Putamen (tissue), 1 donor: Measurements from ENCODE around the gene PIEZO2.

Experiments used
- DNase-seq: peaks from one replicate; pipeline ENCODE4 v3.0.0-alpha.2; 2016; ENCODE audit warnings: low spot score

Gene PIEZO2

GRCh38 chr18:10791169-10791831, 358.1 kb downstream of the PIEZO2 start:
- no peak for DNase-seq

DNA sequence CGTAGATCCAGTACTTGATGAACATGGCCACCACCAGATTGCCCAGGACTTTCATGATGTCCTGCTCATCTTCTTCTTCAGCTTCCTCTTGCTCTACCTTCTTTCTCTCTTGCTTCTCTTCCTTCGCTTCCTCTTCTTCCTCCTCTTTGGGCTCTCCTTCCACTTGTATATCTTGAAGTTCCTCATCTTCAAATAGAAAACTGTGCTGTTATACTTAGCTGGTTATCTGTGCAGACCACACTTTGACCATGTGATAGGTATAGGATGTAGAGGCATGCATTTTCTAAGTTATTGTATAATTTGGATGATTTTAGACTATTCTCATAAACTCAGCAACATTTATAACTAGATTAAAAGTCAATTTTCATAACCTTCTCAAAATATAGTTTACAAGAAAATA, 360.2 kb downstream of the PIEZO2 start:
- no peak for DNase-seq

- peak; percentile 65 for DNase-seq
Measured at GRCh38 chr18:10787293-10787901, 362.0 kb downstream of the PIEZO2 start.

DNA sequence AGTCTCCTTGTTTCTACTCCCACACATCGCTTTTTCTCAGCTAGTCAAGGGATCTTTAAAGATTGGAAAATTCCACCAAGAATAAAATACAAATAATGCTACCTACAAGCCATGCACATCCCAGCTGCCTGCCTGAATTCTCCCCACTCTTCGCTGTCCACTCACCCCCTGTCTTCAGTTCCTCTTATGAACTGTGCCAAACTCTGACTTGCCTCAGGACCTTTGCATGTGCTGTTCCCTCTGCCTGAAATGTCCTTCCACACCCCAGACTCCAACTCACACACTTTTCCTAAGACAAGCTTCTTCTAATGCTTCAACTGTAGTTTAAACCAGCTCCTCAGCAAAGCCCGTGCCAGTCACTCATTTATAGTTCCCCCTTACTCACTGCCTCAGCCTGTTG, 363.6 kb downstream of the PIEZO2 start:
- no peak for DNase-seq

- DNase-seq, result no peak
Measured at GRCh38 chr18:10784596-10785202, 364.7 kb downstream of the PIEZO2 start.

DNA sequence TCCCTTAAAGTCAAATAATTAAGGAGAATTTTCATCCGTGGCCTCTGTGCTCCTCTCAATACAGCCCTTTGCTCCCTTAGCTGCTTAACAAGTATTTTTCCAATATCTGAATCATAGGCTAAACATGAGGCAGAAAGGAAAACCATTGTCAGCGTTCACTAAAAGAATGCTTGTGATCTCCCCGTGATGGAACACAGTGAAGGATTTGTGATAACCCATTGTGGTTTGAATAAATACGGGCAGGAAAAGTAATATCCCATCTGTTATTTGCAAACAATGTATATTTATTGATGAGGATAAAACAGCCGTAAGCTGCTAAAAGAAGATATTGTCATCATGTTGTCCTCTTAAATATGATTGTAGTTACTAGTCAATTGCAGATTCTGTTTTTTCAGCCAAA, 365.4 kb downstream of the PIEZO2 start:
- peak; percentile 27 for DNase-seq

DNA sequence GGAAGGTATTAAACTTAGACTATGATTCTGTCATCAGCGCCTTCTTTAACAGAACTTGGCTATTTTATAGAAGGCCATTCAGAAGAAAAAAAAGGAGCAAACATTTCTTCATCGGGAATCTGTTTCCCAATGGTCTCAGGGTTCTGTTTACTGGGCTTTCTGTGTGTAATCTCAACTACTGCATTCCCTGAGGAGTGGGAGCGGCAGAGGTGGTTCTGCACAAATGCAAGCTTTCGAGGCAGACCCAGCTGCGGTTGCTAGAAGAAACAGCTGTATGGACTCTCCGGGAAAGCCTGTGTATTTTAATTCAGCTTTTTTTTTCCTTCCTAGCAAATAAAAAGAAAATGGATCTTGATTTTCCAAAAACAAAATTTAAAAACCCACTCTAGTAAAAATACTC, 372.9 kb downstream of the PIEZO2 start:
- no peak for DNase-seq

DNA sequence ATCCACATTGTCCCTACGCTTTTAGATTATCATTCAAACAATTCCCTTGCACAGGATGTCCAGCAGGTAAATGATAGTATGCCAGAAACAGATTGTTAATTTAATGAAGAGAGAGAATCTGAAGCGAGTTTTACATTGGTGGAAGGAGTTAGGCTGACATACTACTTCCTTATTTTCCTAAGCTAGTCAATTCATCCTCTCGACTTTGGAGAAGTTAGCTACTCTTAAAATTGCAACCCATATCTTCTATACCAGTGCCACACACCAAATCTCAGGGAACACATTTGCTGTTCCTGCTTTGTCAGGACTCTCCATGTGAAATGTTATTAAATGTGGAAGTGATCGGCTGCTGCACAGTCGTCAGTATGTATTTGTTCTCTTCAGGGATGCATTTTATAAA, 374.3 kb downstream of the PIEZO2 start:
- DNase-seq, result no peak

DNA sequence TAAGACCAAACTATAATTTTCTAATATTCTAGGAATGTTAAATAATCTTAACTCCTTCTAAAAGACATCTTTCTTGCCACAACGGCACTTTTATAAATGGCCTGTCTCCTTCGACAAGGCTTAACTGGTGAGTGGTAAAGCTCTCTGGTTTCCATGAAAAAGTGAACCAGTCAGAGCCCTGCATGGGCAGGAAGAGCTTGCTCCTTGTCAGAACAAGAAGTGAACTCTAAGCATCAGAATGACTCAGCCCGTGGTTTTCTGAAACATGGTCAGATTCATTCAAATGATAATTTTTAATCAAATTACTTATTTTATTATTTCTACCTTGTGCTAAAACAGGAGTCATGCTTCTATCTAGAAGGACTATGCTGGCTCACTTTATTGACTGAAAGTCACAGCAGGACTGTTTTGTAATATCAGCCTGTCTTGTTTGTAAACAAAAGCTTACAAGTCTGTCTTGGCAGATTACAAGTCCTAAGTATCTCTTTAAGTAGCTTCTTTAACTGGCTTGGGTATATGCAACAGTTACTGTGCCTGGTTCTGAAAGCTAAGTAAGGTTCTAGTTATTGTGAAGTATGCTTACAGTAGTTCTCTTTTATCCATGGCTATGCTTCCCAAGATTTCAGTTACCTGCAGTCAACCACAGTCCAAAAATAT, 378.2 kb downstream of the PIEZO2 start:
- DNase-seq, result no peak

DNA sequence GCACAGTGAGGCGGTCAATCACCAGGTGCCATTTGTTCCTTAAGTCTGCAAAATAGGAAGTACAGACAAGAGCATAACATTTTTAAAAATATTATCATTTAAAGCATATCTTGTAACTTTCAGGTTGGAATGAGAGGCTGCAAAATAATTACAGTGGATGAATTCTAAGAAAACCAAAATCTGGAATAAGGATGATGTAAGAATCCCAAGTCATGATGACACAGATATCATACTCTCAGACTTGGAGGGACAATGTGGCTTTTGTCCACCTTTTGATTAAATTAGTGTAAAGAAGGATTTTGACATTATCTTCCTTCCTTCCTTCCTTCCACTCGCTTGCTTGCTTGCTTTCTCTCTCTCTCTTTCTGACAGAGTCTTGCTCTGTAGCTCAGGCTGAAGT, 379.1 kb downstream of the PIEZO2 start:
- DNase-seq, result no peak

DNA sequence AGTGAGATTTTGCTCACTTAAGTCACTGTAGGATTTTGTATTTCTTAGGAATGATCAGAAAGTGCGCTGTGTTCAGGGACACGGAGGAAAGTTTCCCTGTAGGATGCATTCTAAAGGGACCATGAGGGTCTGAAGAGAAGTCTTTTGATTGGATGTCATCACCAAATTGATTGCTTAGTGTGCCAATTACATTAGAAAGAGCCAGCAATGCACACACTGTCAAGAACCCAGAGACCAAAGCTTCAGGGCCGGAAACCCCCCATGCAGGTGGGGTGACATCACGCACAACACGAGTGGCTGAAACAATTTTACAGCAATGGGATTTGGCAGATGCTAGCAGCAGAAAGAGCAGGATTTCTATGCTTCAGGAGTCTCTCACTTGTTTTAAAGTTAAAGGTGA, 381.1 kb downstream of the PIEZO2 start:
- DNase-seq, result no peak

DNA sequence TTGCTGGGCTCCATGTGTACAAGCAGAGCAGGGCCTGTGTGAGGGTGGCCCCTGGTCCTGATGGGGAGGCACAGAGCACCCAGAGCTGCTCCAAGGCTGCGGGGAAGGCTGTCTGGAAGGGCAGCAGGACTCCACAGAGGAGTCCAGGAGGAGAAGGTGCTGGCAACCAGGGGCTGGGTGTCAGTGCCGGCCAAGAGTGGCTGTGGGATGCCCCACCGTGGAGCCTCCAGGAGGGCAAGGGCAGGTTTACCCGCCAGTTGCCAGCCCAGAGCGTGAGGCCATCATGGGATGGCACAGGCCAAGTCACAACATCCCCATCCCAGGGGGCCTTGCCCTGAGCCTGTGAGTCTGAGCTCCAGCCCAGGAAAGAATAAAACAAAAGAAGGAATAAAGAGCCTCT, 381.7 kb downstream of the PIEZO2 start:
- no peak for DNase-seq

GRCh38 chr18:10760986-10761385, 388.4 kb downstream of the PIEZO2 start:
- no peak for DNase-seq

GRCh38 chr18:10759241-10759640, 390.1 kb downstream of the PIEZO2 start:
- no peak for DNase-seq

- no peak for DNase-seq
Measured at GRCh38 chr18:10757946-10758345, 391.4 kb downstream of the PIEZO2 start.

- no peak for DNase-seq
Measured at GRCh38 chr18:10757349-10757748, 392.0 kb downstream of the PIEZO2 start.

- no peak for DNase-seq
Measured at GRCh38 chr18:10755855-10756254, 393.5 kb downstream of the PIEZO2 start.

GRCh38 chr18:10754128-10754527, 395.2 kb downstream of the PIEZO2 start:
- DNase-seq, result no peak

DNA sequence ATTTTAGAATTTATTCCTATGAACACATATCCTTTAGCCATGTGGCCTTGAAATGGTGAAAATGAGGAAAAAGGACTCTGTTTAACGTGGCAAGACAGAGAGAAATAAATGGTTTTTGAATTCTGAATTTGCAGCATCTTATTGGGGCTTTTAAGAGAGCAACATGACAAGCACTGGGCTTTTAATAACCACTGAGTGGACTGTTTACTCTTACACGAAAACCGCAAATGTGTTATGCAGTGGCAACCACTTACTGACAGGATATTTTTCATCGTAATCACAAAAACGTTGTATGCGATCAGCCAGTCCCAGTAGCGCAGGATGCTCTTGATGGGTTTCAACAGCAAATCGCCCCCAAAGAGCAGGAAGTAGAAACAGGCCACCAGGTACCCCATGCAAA, 397.0 kb downstream of the PIEZO2 start:
- DNase-seq, result no peak

DNA sequence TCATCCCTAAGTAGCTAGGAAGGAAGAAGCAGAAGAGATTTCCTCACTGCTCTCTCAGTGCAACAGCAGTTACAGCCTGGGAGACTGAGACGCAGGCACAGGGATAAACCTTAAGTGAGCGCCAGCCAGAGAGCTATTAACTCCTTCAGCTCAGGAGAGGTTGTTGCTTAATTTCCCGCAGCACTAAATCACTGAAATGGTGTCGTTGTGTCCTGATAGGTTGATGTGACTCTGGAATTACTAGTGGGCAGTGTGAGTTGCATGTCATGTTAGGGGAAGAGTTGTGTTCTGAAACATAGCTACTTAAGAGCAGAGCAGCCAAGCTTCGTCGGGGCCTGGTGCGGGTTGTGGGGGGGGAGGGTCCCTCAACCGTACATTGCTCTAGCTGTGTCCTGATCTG, 397.7 kb downstream of the PIEZO2 start:
- DNase-seq, result no peak

GRCh38 chr18:10750191-10751035, 399.0 kb downstream of the PIEZO2 start:
- no peak for DNase-seq

GRCh38 chr18:10748641-10749040, 400.7 kb downstream of the PIEZO2 start:
- no peak for DNase-seq
